Breast epithelium (tissue), 4 donors: ENCODE results near the gene BOD1L1. TPM values are rescaled to one million over a fixed set of nuclear protein-coding genes. Genes with fewer than 3 reads are reported as not detected.

ENCODE experiments used
- DNase-seq, 2 donors: peaks; one replicate each; pipeline ENCODE4 v3.0.0-alpha.2; 2019; ENCODE audit warnings: low spot score in 2 of 2
- H3K27ac ChIP-seq, 2 donors: fragments of 200-600 bp; sonication (generic) in 1 of 2; one replicate each; pipeline ENCODE4 v1.5.1; 2016 to 2019; ENCODE audit warnings: mild to moderate bottlenecking in 1 of 2
- H3K27me3 ChIP-seq, 2 donors: fragments of 200-600 bp; sonication (generic) in 1 of 2; one replicate each; pipeline versions ENCODE4 v1.5.1 to v1.6.0; 2017 to 2019; ENCODE audit warnings: control low read depth in 1 of 2, mild to moderate bottlenecking in 1 of 2
- H3K36me3 ChIP-seq: fragments of 200-600 bp; one replicate; pipeline ENCODE4 v1.5.1; 2019
- H3K4me1 ChIP-seq, 2 donors: fragments of 200-600 bp; sonication (generic); one replicate each; pipeline ENCODE4 v1.5.1; 2016 to 2019; ENCODE audit warnings: control low read depth in 1 of 2
- H3K4me3 ChIP-seq, 3 donors: fragments of 200-600 bp; sonication (generic); 1 replicate in 2 of 3; 2 replicates in 1 of 3; pipeline ENCODE4 v1.5.1; 2016 to 2019; ENCODE audit warnings: mild to moderate bottlenecking in 3 of 3, moderate library complexity in 2 of 3
- H3K9me3 ChIP-seq, 2 donors: fragments of 200-600 bp; sonication (generic) in 1 of 2; one replicate each; pipeline ENCODE4 v1.5.1; 2016 to 2019; ENCODE audit warnings: control low read depth in 1 of 2
- CTCF ChIP-seq, 3 donors: fragments of 450-650 bp; IDR thresholded peaks; one replicate each; pipeline ENCODE4 v1.5.1; 2016 to 2017; ENCODE audit warnings: antibody characterized with exemption in 3 of 3, mild to moderate bottlenecking in 3 of 3, moderate library complexity in 3 of 3
- POLR2A ChIP-seq: fragments of 450-650 bp; IDR thresholded peaks from one replicate; pipeline ENCODE4 v1.6.1; 2016; ENCODE audit warnings: antibody characterized with exemption, mild to moderate bottlenecking, moderate library complexity
- POLR2AphosphoS5 ChIP-seq, 3 donors: sonication (generic); formaldehyde crosslinking; IDR thresholded peaks; one replicate each; pipeline ENCODE4 v1.6.1; 2017; ENCODE audit warnings: antibody characterized with exemption in 3 of 3
- intact Hi-C: fragments of 100-400 bp; cut with DNase I; formaldehyde crosslinking; loops from one replicate; pipeline ENCODE4 v1.15.1; 2023; ENCODE audit warnings: low total_unique reads
- total RNA-seq, 3 donors: library from RNA; depleted of rRNA; stranded (reverse); fragments of >200 nt; gene quantifications; one replicate each; pipeline ENCODE4 v1.1.0, GENCODE V29; 2016

BOD1L1 gene
- total RNA-seq, 3 donors from 2014 or later = 49.0 to 68.3 (median 56.0) TPM

GRCh38 chr4:13665701-13666660 lies 38.5 kb upstream of the BOD1L1 start:
- Histone ChIP-seq H3K27me3 (no peaks in the 10 kb centered on the region), H3K36me3 (no peaks in the 10 kb centered on the region), H3K27ac (no peak overlapping the region), H3K4me1 (no peaks in the 10 kb centered on the region), H3K4me3 (no peak overlapping the region), H3K9me3 (peaks cover 0 to 6% of the 10 kb centered on the region in 2 donors)
- DNase-seq = no peak
- TF ChIP-seq POLR2A (no peak), POLR2AphosphoS5 (IDR thresholded peaks at IDR 0.05) (no peak), CTCF (IDR thresholded peaks at IDR 0.05) (no peak)
- intact Hi-C loops = no loop called here

GRCh38 chr4:13659341-13660070 lies 32.0 kb upstream of the BOD1L1 start:
- H3K36me3 ChIP-seq = no peaks in the 10 kb centered on the region
- TF ChIP-seq CTCF (IDR thresholded peaks at IDR 0.05) = no peak
- no peak for TF ChIP-seq POLR2AphosphoS5 (IDR thresholded peaks at IDR 0.05)
- TF ChIP-seq POLR2A = no peak
- no peak overlapping the region for H3K4me3 ChIP-seq
- no peak overlapping the region for H3K27ac ChIP-seq
- intact Hi-C loops = no loop called here
- no peak for DNase-seq
- no peaks in the 10 kb centered on the region for H3K27me3 ChIP-seq
- no peaks in the 10 kb centered on the region for H3K9me3 ChIP-seq
- H3K4me1 ChIP-seq = no peaks in the 10 kb centered on the region

GRCh38 chr4:13656569-13657405 lies 29.3 kb upstream of the BOD1L1 start:
- H3K4me1 ChIP-seq = no peaks in the 10 kb centered on the region
- H3K9me3 ChIP-seq = no peaks in the 10 kb centered on the region
- DNase-seq = peak; percentile 48 to 56
- no peaks in the 10 kb centered on the region for H3K27me3 ChIP-seq
- intact Hi-C loops = no loop called here
- TF ChIP-seq CTCF (IDR thresholded peaks at IDR 0.05) (peak; percentile 64 to 77 (median 74)), POLR2AphosphoS5 (IDR thresholded peaks at IDR 0.05) (no peak), POLR2A (no peak)
- H3K27ac ChIP-seq = no peak overlapping the region
- peak overlapping the region; percentile 9 to 43 (median 23) for H3K4me3 ChIP-seq
- no peaks in the 10 kb centered on the region for H3K36me3 ChIP-seq

- no peaks in the 10 kb centered on the region for H3K9me3 ChIP-seq
- no peaks in the 10 kb centered on the region for H3K36me3 ChIP-seq
- no peak for TF ChIP-seq POLR2A
- no peak for TF ChIP-seq POLR2AphosphoS5 (IDR thresholded peaks at IDR 0.05)
- peak; percentile 28 to 69 (median 65) for TF ChIP-seq CTCF (IDR thresholded peaks at IDR 0.05)
- H3K27ac ChIP-seq = no peak overlapping the region
- DNase-seq = peak; percentile 55 to 81
- H3K4me3 ChIP-seq = peak overlapping the region; percentile 34 to 67 (median 36)
- no peaks in the 10 kb centered on the region for H3K4me1 ChIP-seq
- intact Hi-C loops = no loop called here
- no peaks in the 10 kb centered on the region for H3K27me3 ChIP-seq
Measured at GRCh38 chr4:13654162-13654797, 26.8 kb upstream of the BOD1L1 start.
